BLaER1 treated with 17β-estradiol and CSF1 and Interleukin-3, amounts not matched to agents 10 nM and 100 nM (cell line): Measurements from ENCODE around the gene ACAN.
A peak's percentile ranks its signal among the peaks of the same experiment; 100 is the strongest.

ENCODE experiments used
- H3K27ac ChIP-seq, 11 experiments: shearing (Covaris generic); formaldehyde crosslinking; 2 replicates each; pipeline ENCODE4 v1.8.1; 2022
- H3K27me3 ChIP-seq, 11 experiments: shearing (Covaris generic); formaldehyde crosslinking; 2 replicates each; pipeline ENCODE4 v1.8.1; 2022
- H3K36me3 ChIP-seq, 11 experiments: shearing (Covaris generic); formaldehyde crosslinking; 2 replicates each; pipeline ENCODE4 v1.8.1; 2022
- H3K4me1 ChIP-seq, 10 experiments: shearing (Covaris generic); formaldehyde crosslinking; 2 replicates each; pipeline ENCODE4 v1.8.1; 2022
- H3K4me2 ChIP-seq, 11 experiments: shearing (Covaris generic); formaldehyde crosslinking; 2 replicates each; pipeline ENCODE4 v1.8.1; 2022
- H3K4me3 ChIP-seq, 10 experiments: shearing (Covaris generic); formaldehyde crosslinking; 2 replicates each; pipeline ENCODE4 v1.8.1; 2022
- H3K9ac ChIP-seq, 11 experiments: shearing (Covaris generic); formaldehyde crosslinking; 2 replicates each; pipeline ENCODE4 v1.8.1; 2022
- H3K9me3 ChIP-seq, 11 experiments: shearing (Covaris generic); formaldehyde crosslinking; replicated peaks in 1 of 11; 2 replicates each; pipeline ENCODE4 v1.8.1; 2022
- H4K20me1 ChIP-seq, 11 experiments: shearing (Covaris generic); formaldehyde crosslinking; 2 replicates each; pipeline ENCODE4 v1.8.1; 2022
- Cebpa-rat ChIP-seq, 11 experiments: shearing (Covaris generic); IDR thresholded peaks; 2 replicates each; pipeline ENCODE4 v1.8.1; 2022

The ACAN gene

DNA sequence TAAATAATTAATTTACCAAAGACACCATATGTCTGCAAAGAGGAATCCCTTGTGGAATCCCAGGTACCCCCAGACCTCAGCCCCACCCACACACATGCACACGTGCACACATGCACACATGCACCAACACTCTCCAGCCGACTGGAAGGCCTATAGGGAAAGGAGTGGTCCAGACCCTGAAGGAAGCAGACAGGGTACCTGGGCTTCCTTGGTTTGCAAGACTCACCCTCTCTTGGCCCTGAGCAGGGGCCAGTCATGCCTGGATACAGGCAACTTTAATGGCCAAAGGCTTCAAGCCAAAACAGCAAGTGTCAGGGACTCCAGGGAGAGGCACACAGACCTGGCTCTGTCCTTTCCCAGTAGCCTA is 101.0 kb downstream of the ACAN start:
- no peak overlapping the region for H3K4me2 ChIP-seq
- no peaks in the 10 kb centered on the region for H3K27me3 ChIP-seq
- H3K36me3 ChIP-seq, result peaks cover 3 to 93% (median 66%) of the 10 kb centered on the region in 11 experiments; a peak in 19 of 22 replicates
- H3K9me3 ChIP-seq, result no peaks in the 10 kb centered on the region
- no peak overlapping the region for H3K27ac ChIP-seq
- peaks cover 0 to 19% (median 7%) of the 10 kb centered on the region in 10 experiments; a peak in 11 of 20 replicates for H3K4me1 ChIP-seq
- H3K9ac ChIP-seq, result no peak overlapping the region
- H4K20me1 ChIP-seq, result peaks cover 0 to 57% (median 4%) of the 10 kb centered on the region in 11 experiments; a peak in 7 of 22 replicates
- H3K4me3 ChIP-seq, result no peak overlapping the region
- TF ChIP-seq Cebpa-rat (IDR thresholded peaks at IDR 0.05), result no peak

DNA sequence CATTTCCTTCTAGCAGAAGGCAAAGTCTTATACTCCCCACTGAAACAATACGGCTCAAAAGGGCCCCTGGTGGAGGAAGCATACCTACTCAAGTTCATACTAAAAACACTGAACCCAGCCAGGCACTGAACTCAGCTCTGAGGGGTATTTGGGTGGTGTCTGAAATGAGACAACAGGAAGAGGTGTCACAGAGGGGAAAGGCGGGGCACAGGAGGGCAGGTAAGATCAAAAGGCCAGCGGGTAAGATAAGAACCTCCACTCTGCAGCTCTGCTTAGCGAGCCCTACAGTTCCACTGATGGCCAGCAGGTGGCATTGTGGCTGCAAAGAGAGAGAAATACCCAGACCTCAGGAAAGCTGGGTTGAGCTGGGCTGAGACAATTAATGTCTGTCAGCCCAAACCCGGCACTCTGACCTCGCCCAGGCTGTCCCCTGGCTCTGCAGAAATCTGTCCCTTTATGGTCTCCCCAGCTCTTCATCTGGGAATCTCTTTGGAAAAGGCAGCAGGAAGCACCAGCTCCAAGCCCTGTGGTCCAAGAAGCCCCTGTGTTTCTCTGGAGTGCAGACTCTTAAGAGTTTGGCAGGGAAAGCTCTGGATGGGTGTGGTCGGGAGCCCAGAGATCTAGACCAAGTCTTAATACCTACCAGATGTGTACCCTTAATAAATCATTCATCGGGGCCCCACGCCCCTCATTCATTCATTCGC is 101.5 kb downstream of the ACAN start:
- H3K27ac ChIP-seq, result no peak overlapping the region
- no peak overlapping the region for H3K9ac ChIP-seq
- H3K36me3 ChIP-seq, result peaks cover 3 to 93% (median 71%) of the 10 kb centered on the region in 11 experiments; a peak in 19 of 22 replicates
- H3K4me1 ChIP-seq, result peaks cover 0 to 24% (median 12%) of the 10 kb centered on the region in 10 experiments; a peak in 15 of 20 replicates
- H3K27me3 ChIP-seq, result no peaks in the 10 kb centered on the region
- no peak overlapping the region for H3K4me3 ChIP-seq
- TF ChIP-seq Cebpa-rat (IDR thresholded peaks at IDR 0.05), result no peak
- H3K9me3 ChIP-seq, result no peaks in the 10 kb centered on the region
- H3K4me2 ChIP-seq, result no peak overlapping the region; a peak in 1 of 22 replicates
- peaks cover 0 to 62% (median 4%) of the 10 kb centered on the region in 11 experiments; a peak in 7 of 22 replicates for H4K20me1 ChIP-seq

DNA sequence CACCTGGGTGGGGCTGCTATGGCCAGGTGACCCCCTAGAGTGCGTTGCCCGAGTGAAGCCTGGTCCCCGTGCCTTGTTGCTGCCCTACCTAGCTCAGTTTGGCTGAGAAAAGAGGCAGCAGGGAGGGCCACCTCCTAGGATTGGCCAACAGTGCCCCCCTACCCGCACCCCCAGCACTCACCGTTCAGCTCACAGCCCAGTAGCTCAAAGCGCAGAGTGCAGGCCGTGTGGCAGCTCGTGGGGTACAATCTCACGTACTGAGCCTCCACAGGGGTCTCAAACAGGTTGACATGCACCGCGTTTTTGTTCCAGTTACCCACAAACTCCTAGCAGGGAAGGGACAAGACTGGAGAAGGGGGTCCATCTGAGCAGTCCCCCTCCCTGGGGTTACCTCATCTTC is 102.3 kb downstream of the ACAN start:
- Histone ChIP-seq H3K27ac (no peak overlapping the region), H3K27me3 (no peaks in the 10 kb centered on the region), H3K4me2 (no peak overlapping the region), H4K20me1 (peaks cover 0 to 70% (median 4%) of the 10 kb centered on the region in 11 experiments; a peak in 7 of 22 replicates), H3K9me3 (no peaks in the 10 kb centered on the region), H3K36me3 (peaks cover 3 to 92% (median 74%) of the 10 kb centered on the region in 11 experiments; a peak in 19 of 22 replicates), H3K9ac (no peak overlapping the region), H3K4me3 (no peak overlapping the region), H3K4me1 (peaks cover 0 to 32% (median 20%) of the 10 kb centered on the region in 10 experiments; a peak in 17 of 20 replicates)
- no peak for TF ChIP-seq Cebpa-rat (IDR thresholded peaks at IDR 0.05)

DNA sequence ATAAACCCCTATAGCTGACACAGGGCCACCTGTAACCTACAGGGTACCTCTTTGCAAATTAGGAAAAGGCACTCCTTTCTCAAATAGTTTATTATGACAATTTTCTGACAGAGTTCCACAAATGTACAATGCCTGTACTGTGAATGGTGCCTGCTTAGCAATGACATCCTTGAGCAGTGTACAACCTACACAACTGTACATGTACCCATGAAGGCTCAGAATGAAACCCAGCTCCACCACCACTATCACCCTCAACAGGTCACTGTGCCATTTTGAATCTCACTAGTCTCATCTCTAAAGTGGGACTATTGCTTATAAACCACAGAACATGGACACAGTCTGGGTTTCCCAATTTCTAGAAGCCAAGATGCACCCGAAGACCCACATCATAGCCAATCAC is 102.9 kb downstream of the ACAN start:
- Histone ChIP-seq H3K9ac (no peak overlapping the region), H3K4me2 (no peak overlapping the region), H3K4me3 (no peak overlapping the region), H3K27ac (no peak overlapping the region), H4K20me1 (peaks cover 0 to 73% (median 7%) of the 10 kb centered on the region in 11 experiments; a peak in 8 of 22 replicates), H3K4me1 (peaks cover 0 to 37% (median 26%) of the 10 kb centered on the region in 10 experiments; a peak in 17 of 20 replicates), H3K9me3 (no peaks in the 10 kb centered on the region), H3K36me3 (peaks cover 3 to 88% (median 73%) of the 10 kb centered on the region in 11 experiments; a peak in 18 of 22 replicates), H3K27me3 (no peaks in the 10 kb centered on the region)
- TF ChIP-seq Cebpa-rat (IDR thresholded peaks at IDR 0.05), result no peak

DNA sequence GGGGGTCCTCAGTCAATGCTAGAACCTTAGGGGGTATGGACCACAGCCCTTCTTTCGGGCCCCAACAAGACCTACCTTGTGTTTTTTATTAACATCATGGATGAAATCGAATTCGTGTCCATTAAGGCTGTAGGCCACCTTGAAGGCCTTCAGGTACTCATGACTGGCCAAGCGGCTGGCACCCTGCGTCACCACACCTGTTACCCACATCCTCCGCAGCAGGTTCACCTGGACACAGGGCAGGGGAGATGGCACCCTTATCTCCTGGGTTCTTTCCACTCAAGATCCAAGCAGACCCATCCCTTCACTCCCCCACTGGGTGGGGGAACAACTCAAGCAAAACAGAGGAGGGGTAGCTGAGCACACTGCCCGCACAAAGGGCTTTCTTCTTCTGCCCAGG is 103.3 kb downstream of the ACAN start:
- TF ChIP-seq Cebpa-rat (IDR thresholded peaks at IDR 0.05), result no peak
- H3K27me3 ChIP-seq, result no peaks in the 10 kb centered on the region
- H3K4me2 ChIP-seq, result no peak overlapping the region
- no peak overlapping the region for H3K4me3 ChIP-seq
- peaks cover 2 to 42% (median 30%) of the 10 kb centered on the region in 10 experiments; a peak in 19 of 20 replicates for H3K4me1 ChIP-seq
- peaks cover 3 to 84% (median 70%) of the 10 kb centered on the region in 11 experiments; a peak in 18 of 22 replicates for H3K36me3 ChIP-seq
- no peak overlapping the region for H3K27ac ChIP-seq
- H3K9me3 ChIP-seq, result no peaks in the 10 kb centered on the region
- peaks cover 0 to 73% (median 7%) of the 10 kb centered on the region in 11 experiments; a peak in 8 of 22 replicates for H4K20me1 ChIP-seq
- no peak overlapping the region for H3K9ac ChIP-seq

DNA sequence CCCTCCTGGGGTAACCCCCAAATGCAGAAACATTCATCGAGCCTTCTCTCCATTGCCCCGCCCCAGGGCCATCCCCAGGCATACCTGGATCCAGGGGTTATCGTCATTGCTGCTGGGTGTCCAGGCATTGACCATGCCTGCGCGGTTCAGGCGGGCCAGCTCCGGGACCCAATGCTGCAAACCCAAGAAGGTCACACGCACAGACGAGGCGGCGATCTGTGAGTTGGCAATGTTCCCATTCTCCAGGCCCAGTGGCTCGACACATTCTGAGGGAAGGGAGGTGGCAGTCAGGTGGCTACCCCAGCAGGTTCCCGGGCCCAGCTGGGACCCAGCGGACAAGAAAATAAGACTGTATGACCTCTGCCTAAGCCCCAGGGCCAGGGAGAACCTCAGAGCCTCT is 103.9 kb downstream of the ACAN start:
- Histone ChIP-seq H3K27ac (no peak overlapping the region), H4K20me1 (peaks cover 0 to 73% (median 7%) of the 10 kb centered on the region in 11 experiments; a peak in 7 of 22 replicates)

DNA sequence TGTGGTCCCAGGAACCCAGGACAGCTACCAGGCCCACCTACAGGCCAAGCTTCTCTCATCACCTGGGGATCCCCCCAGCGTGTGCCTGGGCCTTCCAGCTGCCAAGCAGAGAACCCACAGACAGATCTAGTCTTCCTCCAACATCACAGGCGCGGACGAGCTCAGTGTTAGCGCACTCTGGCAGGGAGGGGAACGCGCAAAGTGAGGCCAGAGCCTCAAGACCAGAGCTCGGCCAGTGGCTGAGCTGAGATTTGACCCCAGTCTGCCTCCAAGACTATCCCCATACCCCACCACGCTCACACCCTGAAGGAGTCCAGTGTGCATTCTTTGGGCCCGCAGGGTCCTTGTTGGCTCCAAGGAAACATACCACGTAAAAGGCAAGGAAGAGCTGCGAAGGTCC is 104.9 kb downstream of the ACAN start:
- Histone ChIP-seq H3K27me3 (no peaks in the 10 kb centered on the region), H3K27ac (peak overlapping the region in 1 of 11 experiments; percentile 18; a peak in 1 of 22 replicates), H4K20me1 (peaks cover 0 to 73% (median 7%) of the 10 kb centered on the region in 11 experiments; a peak in 7 of 22 replicates), H3K4me1 (peaks cover 14 to 53% (median 42%) of the 10 kb centered on the region in 10 experiments), H3K4me2 (no peak overlapping the region; a peak in 2 of 22 replicates), H3K9me3 (no peaks in the 10 kb centered on the region), H3K9ac (peak overlapping the region in 1 of 11 experiments; percentile 33; a peak in 1 of 22 replicates), H3K36me3 (peaks cover 0 to 68% (median 56%) of the 10 kb centered on the region in 11 experiments; a peak in 18 of 22 replicates), H3K4me3 (no peak overlapping the region)
- TF ChIP-seq Cebpa-rat (IDR thresholded peaks at IDR 0.05), result no peak

More for the DNA sequence above, 103.9 kb downstream of the ACAN start:
- Histone ChIP-seq H3K27me3 (no peaks in the 10 kb centered on the region), H3K4me3 (no peak overlapping the region), H3K4me1 (peaks cover 8 to 47% (median 35%) of the 10 kb centered on the region in 10 experiments), H3K9ac (no peak overlapping the region), H3K4me2 (no peak overlapping the region), H3K36me3 (peaks cover 3 to 78% (median 64%) of the 10 kb centered on the region in 11 experiments; a peak in 18 of 22 replicates), H3K9me3 (no peaks in the 10 kb centered on the region)
- TF ChIP-seq Cebpa-rat (IDR thresholded peaks at IDR 0.05), result no peak

DNA sequence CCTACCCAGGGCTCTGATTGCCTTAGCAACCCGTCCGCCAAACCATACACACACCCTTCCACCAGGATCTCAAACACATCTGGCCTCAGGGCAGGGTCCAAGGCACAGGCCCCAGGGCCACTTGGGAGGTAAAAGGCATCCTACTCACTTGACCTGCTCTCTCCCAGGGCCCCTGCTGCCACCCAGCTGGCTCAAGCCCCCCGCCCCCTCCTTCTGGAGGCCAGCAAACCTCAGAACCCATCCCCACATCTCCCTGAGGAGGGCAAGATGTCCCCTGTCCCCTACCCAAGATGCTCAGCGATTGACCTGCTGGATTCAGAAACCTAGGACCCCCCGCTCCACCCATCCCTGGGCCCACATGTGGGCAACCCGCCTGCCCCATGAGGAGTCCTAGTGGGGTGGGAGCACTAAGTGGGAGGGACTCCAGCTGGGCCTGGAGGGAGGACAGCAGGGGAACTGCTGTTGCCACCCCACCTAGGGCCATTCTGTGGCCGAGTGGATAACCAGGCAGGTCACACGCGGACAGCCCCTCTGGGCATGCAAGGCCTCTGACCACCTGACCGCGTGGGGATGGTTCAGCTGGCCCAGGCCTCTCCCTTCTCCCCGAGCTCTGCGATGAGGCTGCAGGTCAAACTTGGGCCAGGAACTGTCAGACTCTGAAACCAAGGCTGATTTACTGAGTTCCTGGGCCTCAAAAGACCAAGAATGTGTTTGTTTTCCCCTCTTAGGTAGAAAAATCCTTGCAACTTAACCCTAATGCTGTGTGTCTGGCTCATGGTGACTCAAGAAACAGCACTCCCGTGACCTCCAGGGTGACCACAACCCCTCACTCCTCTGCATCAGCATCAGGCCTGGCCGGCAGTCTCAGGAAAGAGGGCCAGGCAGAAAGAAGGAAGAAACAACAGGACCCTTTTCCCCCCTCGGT is 105.7 kb downstream of the ACAN start:
- Histone ChIP-seq H3K4me1 (peaks cover 18 to 57% (median 47%) of the 10 kb centered on the region in 10 experiments), H3K4me3 (no peak overlapping the region), H3K36me3 (peaks cover 0 to 60% (median 48%) of the 10 kb centered on the region in 11 experiments; a peak in 18 of 22 replicates), H4K20me1 (peaks cover 0 to 66% (median 7%) of the 10 kb centered on the region in 11 experiments; a peak in 7 of 22 replicates), H3K4me2 (peak overlapping the region in 7 of 11 experiments; percentile 12 to 99 (median 86); a peak in 9 of 22 replicates), H3K9ac (peak overlapping the region in 3 of 11 experiments; percentile 10 to 33 (median 33); a peak in 2 of 22 replicates), H3K27ac (peak overlapping the region in 3 of 11 experiments; percentile 11 to 18 (median 12); a peak in 2 of 22 replicates), H3K9me3 (no peaks in the 10 kb centered on the region), H3K27me3 (no peaks in the 10 kb centered on the region)
- TF ChIP-seq Cebpa-rat (IDR thresholded peaks at IDR 0.05), result no peak
